Tibial nerve (tissue), 3 donors: ENCODE data around the gene DLG5.

Experiments used
- CTCF ChIP-seq, 5 experiments: fragments of 200-600 bp in 3 of 5; fragments of 450-650 bp in 2 of 5; sonication (generic) in 3 of 5; IDR thresholded peaks; one replicate each; pipeline ENCODE4 v1.5.1; 2016 to 2019; ENCODE audit warnings: antibody characterized with exemption in 5 of 5, mild to moderate bottlenecking in 3 of 5, moderate library complexity in 2 of 5
- POLR2A ChIP-seq, 2 donors: fragments of 450-650 bp; IDR thresholded peaks; one replicate each; pipeline ENCODE4 v1.6.1; 2017; ENCODE audit warnings: antibody characterized with exemption in 2 of 2, mild to moderate bottlenecking in 2 of 2, moderate library complexity in 2 of 2

DNA sequence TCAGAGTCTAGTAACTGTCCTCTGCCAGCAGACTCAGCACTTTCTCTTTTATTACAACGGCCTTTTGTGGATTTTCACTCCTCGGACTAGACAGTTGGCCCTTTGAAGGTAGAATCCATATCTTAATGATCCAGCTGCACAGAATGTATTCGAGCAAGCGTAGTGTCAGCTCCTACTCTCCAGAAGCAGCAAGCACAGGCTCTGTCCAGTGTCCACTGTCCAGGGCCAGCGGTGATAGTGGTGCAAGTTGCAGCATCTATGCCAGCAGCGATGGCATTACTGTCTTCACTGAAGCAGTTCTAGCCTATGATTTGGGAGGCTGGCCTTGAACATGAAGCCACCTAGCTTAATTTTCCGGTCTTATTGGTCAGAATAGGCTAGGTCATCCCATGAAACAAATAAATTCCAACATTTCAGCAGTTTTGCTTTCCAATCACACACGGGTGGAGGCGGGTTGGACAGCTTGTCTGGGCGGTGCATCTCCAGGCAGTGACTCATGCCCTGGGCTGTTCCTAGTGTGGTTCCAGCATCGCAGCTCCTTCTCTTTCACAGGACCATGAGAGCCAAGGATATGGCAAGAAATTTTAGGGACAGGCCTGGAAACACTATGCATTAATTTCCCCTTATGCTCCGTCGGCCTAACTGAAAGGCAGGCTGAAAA is 180.4 kb downstream of the DLG5 start:
- TF ChIP-seq CTCF (IDR thresholded peaks at IDR 0.05): no peak
- TF ChIP-seq POLR2A (IDR thresholded peaks at IDR 0.05): no peak
